Effector memory CD8-positive, alpha-beta T cell (primary cell): Measurements from ENCODE around the gene KATNAL1.
A peak's percentile ranks its signal among the peaks of the same experiment; 100 is the strongest.
"Not testable (repeated sequence)": the region's sequence is repeated elsewhere in the genome, so short reads cannot be mapped to it uniquely, and the experiment has no call there.

Experiments used
- ATAC-seq: fragments of 150-1000 bp; cut with Tn5 transposase; replicated peaks from 2 replicates; pipeline ENCODE4 v1.10.0; 2021; ENCODE audit warnings: mild to moderate bottlenecking, moderate library complexity
- DNase-seq, 3 experiments: peaks; one replicate each; pipeline ENCODE4 v3.0.0; 2021
- H3K27ac Mint-ChIP-seq, 2 donors: one replicate each; pipeline ENCODE4 v1.8.0; 2022; ENCODE audit warnings: mild to moderate bottlenecking in 2 of 2, mixed read lengths in 2 of 2, moderate library complexity in 2 of 2
- H3K27me3 Mint-ChIP-seq, 2 donors: one replicate each; pipeline ENCODE4 v1.8.0; 2022; ENCODE audit warnings: mixed read lengths in 2 of 2
- H3K36me3 Mint-ChIP-seq: one replicate; pipeline ENCODE4 v1.8.0; 2022; ENCODE audit warnings: mild to moderate bottlenecking, moderate library complexity, mixed read lengths; ENCODE audit not compliant: insufficient read depth
- H3K4me1 Mint-ChIP-seq, 2 donors: one replicate each; pipeline ENCODE4 v1.8.0; 2022; ENCODE audit warnings: low read depth in 2 of 2, mixed read lengths in 2 of 2
- H3K4me3 Mint-ChIP-seq, 2 donors: one replicate each; pipeline ENCODE4 v1.8.0; 2022; ENCODE audit warnings: mild to moderate bottlenecking in 2 of 2, mixed read lengths in 2 of 2, moderate library complexity in 2 of 2
- H3K9me3 Mint-ChIP-seq, 2 donors: one replicate each; pipeline ENCODE4 v1.8.0; 2022; ENCODE audit warnings: mixed read lengths in 2 of 2

The KATNAL1 gene

DNA sequence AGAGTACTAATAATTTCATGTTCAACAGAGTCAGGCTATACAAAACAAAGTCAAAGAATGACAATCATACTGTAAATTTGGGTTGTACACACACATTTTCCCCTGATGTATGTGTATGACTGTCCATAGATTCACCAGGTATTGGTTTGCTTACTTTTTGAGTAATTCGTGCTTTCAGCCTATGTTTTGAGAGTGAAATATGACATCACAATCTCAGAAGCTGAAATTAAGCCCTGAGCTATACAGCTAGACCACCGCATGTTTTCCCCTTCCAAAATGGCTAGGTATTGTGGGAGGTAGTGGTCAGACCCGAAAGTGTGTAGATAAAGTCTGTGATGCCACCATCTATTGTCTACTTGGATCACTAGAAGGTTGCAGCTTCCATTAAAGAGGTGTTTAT lies 102.8 kb downstream of the KATNAL1 start:
- H3K9me3 Mint-ChIP-seq = no peaks in the 10 kb centered on the region
- ATAC-seq (no peak), DNase-seq (no peak)
- H3K4me3 Mint-ChIP-seq = no peak overlapping the region
- no peaks in the 10 kb centered on the region for H3K27me3 Mint-ChIP-seq
- no peak overlapping the region for H3K27ac Mint-ChIP-seq
- H3K4me1 Mint-ChIP-seq = no peaks in the 10 kb centered on the region
- H3K36me3 Mint-ChIP-seq = peaks cover 7% of the 10 kb centered on the region

DNA sequence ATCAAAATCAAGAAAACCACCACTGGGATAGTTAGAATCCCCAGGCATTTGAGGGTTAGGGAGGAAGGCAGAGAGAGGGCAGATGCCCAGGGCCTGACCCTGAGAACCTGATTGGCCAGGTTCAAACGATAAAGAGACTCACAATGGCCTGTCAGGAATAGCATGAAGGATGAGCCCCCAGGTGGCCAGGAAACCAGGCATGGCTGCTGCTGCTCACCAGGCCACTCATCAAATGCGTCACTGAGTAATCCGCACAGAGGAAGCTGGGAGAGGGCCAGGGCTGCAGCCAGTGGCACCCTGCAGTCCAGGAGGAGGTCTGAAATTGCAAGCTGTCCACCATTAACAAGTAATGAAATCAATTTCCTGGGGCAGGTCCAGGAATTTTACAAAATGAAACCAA lies 111.3 kb downstream of the KATNAL1 start:
- no peaks in the 10 kb centered on the region for H3K9me3 Mint-ChIP-seq
- no peak for ATAC-seq
- H3K4me3 Mint-ChIP-seq = no peak overlapping the region
- DNase-seq = no peak
- H3K27me3 Mint-ChIP-seq = no peaks in the 10 kb centered on the region
- no peak overlapping the region for H3K27ac Mint-ChIP-seq
- peaks cover 5% of the 10 kb centered on the region for H3K36me3 Mint-ChIP-seq
- peaks cover 0 to 3% of the 10 kb centered on the region in 2 donors for H3K4me1 Mint-ChIP-seq

DNA sequence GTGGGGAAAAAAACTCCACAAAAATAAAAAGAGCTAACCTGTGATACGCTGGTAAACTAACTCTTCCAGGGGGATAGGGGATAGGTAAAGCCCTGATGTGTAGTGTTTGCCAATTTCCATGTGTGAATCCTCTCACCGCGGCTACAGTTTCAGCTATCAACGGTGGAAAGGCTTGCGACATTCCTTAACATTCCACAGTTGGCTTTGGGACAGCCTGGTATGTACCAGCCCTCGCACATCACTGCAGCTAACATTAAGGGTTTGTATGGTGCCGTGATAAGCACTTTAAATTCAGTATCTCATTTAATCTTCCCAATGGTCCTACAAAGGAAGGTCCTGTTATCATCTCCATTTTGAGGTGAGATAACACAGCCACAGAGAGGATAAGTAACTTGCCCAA lies 112.4 kb downstream of the KATNAL1 start:
- Mint-ChIP-seq H3K36me3 (peaks cover 5% of the 10 kb centered on the region), H3K4me3 (no peak overlapping the region), H3K4me1 (peaks cover 0 to 3% of the 10 kb centered on the region in 2 donors), H3K27ac (peak overlapping the region in 1 of 2 donors; percentile 4), H3K9me3 (no peaks in the 10 kb centered on the region), H3K27me3 (no peaks in the 10 kb centered on the region)
- DNase-seq = no peak
- ATAC-seq = no peak

DNA sequence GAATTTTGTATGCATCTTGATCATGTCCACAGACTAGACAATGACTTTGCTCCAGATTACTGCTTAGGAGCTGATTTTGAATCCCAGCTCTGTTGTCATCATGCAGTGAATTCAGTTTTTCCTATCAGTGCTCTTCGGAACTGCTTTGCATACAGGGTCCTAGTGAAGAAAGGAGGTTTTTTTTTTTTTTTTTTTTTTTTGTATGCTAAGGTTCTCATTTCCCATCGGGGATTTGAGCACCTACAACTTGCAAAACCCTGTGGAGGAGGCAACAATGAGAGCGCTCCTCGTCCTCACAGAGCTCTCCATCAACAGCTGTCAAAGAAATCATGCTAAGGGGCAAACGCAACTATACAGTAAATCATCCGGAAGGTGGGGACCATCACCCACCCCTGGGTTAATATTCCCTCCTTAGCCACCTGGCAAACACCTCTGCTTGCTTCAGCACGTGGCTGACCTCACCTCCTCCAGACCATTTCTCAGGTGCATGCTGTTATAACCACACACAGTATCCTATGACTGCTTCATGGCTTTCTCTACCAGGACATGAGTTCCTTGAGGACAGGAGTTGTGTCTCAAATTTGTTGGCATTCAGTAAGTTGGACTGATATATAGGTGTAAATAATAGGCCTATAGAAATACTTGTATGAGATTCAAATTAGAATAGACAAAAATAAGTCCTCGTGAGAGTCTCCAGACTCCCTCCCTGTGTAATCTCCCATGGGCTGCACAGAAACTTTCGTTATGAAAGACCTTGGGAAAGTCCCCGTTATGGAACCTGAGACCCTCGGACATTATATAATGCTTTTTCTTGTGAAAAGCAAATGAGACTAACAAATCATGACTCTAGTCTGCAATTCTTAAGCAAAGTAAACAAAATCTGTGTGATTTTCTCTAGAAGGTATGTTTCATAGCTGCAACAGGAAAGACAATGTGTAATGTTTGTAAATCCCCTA lies 113.8 kb downstream of the KATNAL1 start:
- H3K27ac Mint-ChIP-seq = peak overlapping the region in 1 of 2 donors; percentile 46
- H3K4me1 Mint-ChIP-seq = peaks cover 0 to 3% of the 10 kb centered on the region in 2 donors
- no peaks in the 10 kb centered on the region for H3K9me3 Mint-ChIP-seq
- ATAC-seq (no peak), DNase-seq (no peak)
- peaks cover 2% of the 10 kb centered on the region for H3K36me3 Mint-ChIP-seq
- no peaks in the 10 kb centered on the region for H3K27me3 Mint-ChIP-seq
- no peak overlapping the region for H3K4me3 Mint-ChIP-seq

DNA sequence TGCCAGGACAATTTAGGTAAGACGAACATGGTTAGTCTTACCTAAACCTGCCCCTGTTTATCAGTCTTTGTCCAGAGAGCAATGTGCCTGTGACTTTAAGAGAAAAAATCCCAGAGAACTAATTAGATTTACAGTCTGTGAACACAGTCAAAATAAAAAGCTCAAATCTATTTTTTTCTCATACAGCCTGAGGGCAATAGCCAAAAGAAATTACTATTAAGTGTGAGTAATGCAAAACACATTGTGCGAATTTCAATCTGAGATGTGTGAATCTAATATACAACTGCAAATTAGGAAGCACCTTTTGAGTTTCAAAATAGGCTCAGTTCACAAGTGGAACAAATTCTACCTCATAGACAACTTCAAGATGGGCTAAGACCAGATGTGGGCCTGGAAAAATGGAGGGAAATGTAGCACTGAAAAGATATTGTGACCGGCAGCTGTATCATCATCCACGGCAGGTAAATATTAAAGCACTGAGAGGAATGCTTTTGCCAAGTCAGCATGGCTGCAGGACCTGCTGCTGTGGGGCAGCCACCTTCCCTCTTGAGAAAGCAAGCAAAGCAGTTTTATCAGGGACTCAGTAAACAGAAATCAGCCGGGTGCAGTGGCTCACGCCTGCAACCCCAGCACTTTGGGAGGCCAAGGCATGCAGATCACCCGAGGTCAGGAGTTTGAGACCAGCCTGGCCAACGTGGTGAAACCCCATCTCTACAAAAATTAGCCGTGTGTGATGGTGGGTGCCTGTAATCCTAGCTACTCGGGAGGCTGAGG lies 114.8 kb downstream of the KATNAL1 start:
- peaks cover 0 to 3% of the 10 kb centered on the region in 2 donors for H3K4me1 Mint-ChIP-seq
- H3K4me3 Mint-ChIP-seq = no peak overlapping the region
- no peaks in the 10 kb centered on the region for H3K9me3 Mint-ChIP-seq
- no peak for DNase-seq
- no peaks in the 10 kb centered on the region for H3K27me3 Mint-ChIP-seq
- H3K36me3 Mint-ChIP-seq = peaks cover 2% of the 10 kb centered on the region
- no peak for ATAC-seq
- H3K27ac Mint-ChIP-seq = peak overlapping the region in 1 of 2 donors; percentile 26

DNA sequence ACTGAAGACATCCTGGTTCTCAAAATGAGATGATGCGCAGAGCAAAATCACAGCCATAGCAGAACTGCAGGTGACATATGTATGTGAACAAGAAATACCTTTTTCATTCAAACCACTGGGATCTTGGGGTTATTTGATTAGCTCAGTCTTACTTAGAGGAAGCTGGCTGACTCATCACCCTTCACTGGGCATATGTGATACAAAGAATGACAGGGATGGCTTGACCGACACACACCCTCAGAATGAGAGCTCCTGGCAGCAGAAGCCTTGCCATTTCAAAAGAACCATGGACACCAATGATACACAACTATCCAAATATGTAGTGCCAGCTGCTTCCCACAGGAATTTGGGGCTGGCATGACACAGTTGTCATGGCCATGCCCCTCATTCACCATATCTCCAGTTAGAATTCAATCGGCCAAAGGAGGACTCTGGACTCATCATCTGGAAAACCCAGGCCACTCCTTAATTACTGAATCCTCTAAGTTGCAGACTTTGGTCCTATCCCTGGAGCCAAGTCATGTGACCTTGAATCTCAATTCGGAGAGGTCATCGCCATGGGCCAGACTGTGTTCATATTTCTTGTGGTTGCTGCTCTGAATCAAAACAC lies 115.8 kb downstream of the KATNAL1 start:
- Mint-ChIP-seq H3K27ac (no peak overlapping the region), H3K9me3 (no peaks in the 10 kb centered on the region), H3K4me1 (peaks cover 0 to 3% of the 10 kb centered on the region in 2 donors), H3K27me3 (no peaks in the 10 kb centered on the region), H3K4me3 (no peak overlapping the region), H3K36me3 (peaks cover 2% of the 10 kb centered on the region)
- DNase-seq (no peak), ATAC-seq (no peak)

DNA sequence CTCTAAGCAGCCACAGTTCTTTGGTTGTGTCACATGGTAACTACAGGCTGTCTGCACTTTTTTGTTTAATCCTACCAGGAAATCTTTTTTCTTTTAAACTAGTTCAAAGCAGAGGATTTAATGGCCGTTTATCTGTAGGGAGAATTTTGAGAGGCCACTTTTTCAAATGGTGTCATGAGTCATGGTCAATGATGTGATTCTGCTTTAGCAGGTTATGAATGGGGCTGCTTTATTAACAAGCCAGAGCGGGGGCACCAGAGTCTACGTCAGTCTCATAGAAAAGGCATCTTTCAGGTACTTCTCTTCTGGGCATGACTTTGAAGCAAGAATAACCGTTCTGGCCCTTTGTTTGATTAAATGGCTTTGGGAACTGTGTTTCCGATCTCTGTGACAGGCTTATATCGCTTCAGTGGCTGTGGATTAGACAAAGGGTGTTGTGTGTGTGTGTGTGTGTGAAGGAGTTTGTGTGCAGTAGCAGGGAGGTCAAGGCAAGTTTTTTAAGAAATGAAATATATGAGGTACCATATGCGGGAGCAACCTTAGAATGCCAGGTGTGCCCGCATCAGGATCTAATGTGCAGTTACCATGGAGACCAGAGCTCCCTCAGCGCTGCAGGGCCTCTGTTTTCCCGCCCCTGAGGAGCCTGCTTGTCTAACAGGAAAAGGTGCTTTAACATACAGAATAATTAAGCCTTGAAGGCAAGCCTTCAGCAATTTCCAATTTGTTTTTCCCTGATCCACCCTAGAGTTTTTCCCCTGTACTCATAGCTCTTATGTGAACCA lies 120.5 kb downstream of the KATNAL1 start:
- no peaks in the 10 kb centered on the region for H3K36me3 Mint-ChIP-seq

DNA sequence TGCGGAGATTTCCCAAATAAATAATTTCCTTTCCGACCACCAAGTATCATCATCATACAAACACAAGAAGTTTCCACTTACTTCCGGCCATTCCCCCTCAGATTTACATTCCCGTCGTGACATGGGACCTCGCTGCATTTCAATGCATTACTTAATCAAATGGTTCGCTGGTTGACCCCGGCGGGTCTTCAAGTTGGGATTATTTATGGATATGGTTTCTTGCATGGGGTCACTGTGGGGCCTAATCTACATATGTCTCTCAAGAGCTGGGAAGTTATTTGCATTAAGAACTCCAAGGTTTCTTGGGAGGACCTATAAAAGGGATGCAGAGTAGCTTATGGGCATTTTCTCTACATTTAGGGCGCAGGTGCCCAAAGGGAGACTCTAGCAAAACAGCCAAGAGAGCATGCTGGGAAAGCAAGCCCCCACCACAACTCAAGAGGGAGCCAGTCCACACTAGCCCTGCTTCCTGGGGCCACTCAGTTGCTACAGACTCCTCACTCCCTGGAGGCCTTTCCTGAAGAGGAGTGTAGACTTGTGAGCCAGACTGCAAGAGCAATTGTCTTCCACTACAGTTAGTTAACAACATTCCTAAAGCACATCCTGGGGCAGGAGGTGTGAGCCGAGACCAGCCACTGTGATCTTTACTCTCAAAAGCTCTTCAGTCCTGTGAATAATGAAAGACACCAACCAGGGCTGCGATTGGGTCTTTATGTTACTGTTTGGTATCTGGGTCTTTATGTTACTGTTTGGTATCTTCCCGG lies 125.3 kb downstream of the KATNAL1 start:
- Mint-ChIP-seq H3K4me3 (no peak overlapping the region), H3K36me3 (no peaks in the 10 kb centered on the region), H3K4me1 (peaks cover 0 to 4% of the 10 kb centered on the region in 2 donors), H3K9me3 (no peaks in the 10 kb centered on the region), H3K27me3 (no peaks in the 10 kb centered on the region), H3K27ac (no peak overlapping the region)
- ATAC-seq (no peak), DNase-seq (no peak)

More for the DNA sequence above, 120.5 kb downstream of the KATNAL1 start:
- Mint-ChIP-seq H3K27ac (no peak overlapping the region), H3K27me3 (no peaks in the 10 kb centered on the region), H3K9me3 (no peaks in the 10 kb centered on the region), H3K4me1 (no peaks in the 10 kb centered on the region), H3K4me3 (no peak overlapping the region)
- DNase-seq (no peak), ATAC-seq (no peak)

DNA sequence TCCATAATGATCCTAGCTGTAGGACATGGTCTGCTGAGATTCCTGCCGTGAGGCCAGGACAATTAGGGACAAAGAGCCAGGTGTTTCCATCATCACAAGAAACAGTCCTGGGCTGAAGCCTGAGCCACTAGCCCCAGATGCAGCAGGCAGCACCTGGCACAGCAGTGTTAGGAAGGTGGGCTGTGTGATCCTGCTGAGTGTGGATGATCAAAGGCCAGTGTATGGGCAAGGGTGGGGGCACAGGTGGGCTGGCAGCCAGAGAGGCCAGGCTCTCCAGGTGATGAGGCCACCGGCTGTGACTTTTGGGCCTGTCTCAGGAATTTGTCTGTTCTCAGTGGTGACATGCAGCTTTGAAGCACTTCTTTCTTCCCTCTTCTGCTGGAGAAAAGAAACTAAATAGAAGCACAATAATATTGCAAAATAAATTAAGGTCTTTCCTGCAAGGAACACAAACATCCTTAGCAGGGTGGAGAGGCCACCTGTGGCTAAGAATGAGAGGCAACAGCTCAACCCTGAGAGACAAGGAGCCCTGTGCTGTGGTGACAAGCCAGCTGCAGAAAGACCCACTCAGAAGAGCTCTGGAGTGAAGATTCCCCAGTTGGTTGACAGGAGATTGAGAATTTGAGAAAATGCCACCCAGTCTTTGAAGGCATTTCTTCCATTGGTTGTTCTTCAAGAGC lies 127.6 kb downstream of the KATNAL1 start:
- DNase-seq = no peak
- no peak overlapping the region for H3K27ac Mint-ChIP-seq
- no peaks in the 10 kb centered on the region for H3K9me3 Mint-ChIP-seq
- no peaks in the 10 kb centered on the region for H3K36me3 Mint-ChIP-seq
- H3K27me3 Mint-ChIP-seq = no peaks in the 10 kb centered on the region
- H3K4me3 Mint-ChIP-seq = no peak overlapping the region
- no peak for ATAC-seq
- peaks cover 0 to 4% of the 10 kb centered on the region in 2 donors for H3K4me1 Mint-ChIP-seq

DNA sequence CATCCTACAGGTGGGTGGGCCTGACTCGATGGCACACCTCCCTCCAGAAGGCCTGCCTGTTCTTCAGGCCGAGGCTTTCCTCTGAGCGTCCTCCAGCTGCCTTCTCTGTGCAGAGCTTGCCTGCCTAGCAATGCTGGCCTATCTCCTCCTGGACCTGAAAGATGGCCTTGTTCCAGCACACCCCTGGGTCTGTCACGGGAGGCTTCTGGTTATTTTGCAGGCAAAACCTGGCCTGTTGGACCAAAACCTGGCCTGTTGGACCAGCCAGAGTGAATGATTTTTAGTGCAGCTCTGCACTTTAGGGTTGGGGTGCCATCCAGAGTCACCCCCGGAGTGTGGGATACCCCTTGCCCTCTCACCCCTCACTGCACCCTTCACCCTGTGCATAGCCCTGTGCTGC lies 128.4 kb downstream of the KATNAL1 start:
- no peak overlapping the region for H3K27ac Mint-ChIP-seq
- H3K4me1 Mint-ChIP-seq = peaks cover 0 to 4% of the 10 kb centered on the region in 2 donors
- no peaks in the 10 kb centered on the region for H3K36me3 Mint-ChIP-seq
- no peaks in the 10 kb centered on the region for H3K9me3 Mint-ChIP-seq
- ATAC-seq (no peak), DNase-seq (no peak)
- H3K27me3 Mint-ChIP-seq = no peaks in the 10 kb centered on the region
- H3K4me3 Mint-ChIP-seq = no peak overlapping the region

DNA sequence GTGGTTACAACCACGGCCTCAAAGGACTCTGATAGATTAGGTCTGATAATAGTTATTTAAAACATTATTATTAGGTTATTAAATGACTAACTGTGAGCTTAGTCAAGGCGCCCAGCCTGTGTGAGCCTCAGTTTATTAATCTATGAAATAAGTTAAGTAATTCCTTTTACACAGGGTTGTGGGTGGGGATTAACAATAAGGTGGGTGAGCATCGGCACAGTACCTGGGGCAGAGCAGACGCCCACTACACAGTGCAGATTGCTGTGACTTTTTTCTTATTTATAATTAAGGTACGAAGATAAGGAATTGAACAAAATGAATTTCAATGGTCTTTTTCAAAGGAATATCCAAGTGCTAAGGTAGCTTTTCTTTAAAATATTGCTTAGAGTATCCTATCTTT lies 132.2 kb downstream of the KATNAL1 start:
- DNase-seq (no peak), ATAC-seq (no peak)
- Mint-ChIP-seq H3K4me3 (no peak overlapping the region), H3K9me3 (no peaks in the 10 kb centered on the region), H3K27ac (no peak overlapping the region), H3K27me3 (no peaks in the 10 kb centered on the region), H3K36me3 (no peaks in the 10 kb centered on the region), H3K4me1 (peaks cover 10 to 13% of the 10 kb centered on the region in 2 donors)

DNA sequence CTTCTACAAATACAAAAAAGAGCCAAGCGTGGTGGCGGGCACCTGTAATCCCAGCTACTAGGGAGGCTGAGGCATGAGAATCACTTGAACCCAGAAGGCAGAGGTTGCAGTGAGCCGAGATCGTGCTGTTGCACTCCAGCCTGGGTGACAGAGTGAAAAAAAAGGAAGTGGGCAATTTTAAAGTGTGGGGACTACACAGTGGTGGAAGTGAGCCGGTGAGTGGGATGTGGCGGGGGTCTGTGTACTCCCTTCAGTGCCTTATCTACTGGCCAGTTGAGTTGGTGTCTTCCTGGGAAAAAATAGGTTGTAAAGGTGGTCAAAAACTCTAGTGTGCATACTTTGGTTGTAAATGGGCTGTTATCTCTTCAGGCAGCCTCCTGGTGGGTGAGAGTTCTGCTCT lies 133.1 kb downstream of the KATNAL1 start:
- not testable (repeated sequence) for H3K27ac Mint-ChIP-seq, DNase-seq, H3K36me3 Mint-ChIP-seq, H3K27me3 Mint-ChIP-seq, H3K9me3 Mint-ChIP-seq, ATAC-seq, H3K4me3 Mint-ChIP-seq
- H3K4me1 Mint-ChIP-seq = peaks cover 11 to 20% of the 10 kb centered on the region in 2 donors
